HFFc6 (cell line): ENCODE measurements around the gene AFF2. TPM values are rescaled to one million over a fixed set of nuclear protein-coding genes. Genes with fewer than 3 reads are reported as not detected.

Experiments
- DNase-seq: peaks from one replicate; pipeline ENCODE4 v3.0.0-alpha.2; 2018
- H3K27ac Mint-ChIP-seq: 2 replicates; pipeline ENCODE4 v1.8.0; 2020; ENCODE audit warnings: mild to moderate bottlenecking, mixed read lengths
- H3K27me3 Mint-ChIP-seq: 2 replicates; pipeline ENCODE4 v1.8.0; 2021; ENCODE audit warnings: mild to moderate bottlenecking, moderate library complexity, mixed read lengths; ENCODE audit not compliant: insufficient read depth
- H3K36me3 Mint-ChIP-seq: 2 replicates; pipeline ENCODE4 v1.8.0; 2021; ENCODE audit warnings: low read depth, mixed read lengths
- H3K4me1 Mint-ChIP-seq: 2 replicates; pipeline ENCODE4 v1.8.0; 2020; ENCODE audit warnings: low read depth, mixed read lengths
- H3K4me3 Mint-ChIP-seq: 2 replicates; pipeline ENCODE4 v1.8.0; 2020; ENCODE audit warnings: mild to moderate bottlenecking, moderate library complexity, mixed read lengths
- H3K9me3 Mint-ChIP-seq: 2 replicates; pipeline ENCODE4 v1.8.0; 2020; ENCODE audit warnings: mild to moderate bottlenecking, mixed read lengths
- total RNA-seq, 6 experiments: library from RNA; stranded (reverse); fragmentation: NEBNext Ultra II Directional; extraction: Animal tissue kit (Norgen Biotek cat#: 25700); gene quantifications; 2 replicates in 1 of 6; 3 replicates in 5 of 6; pipeline ENCODE4 v1.2.3, GENCODE V29; 2021
- TF ChIP-seq, protein P1 (sequence below): fragments of 200-600 bp; sonication (generic); IDR thresholded peaks from 2 replicates; pipeline ENCODE4 v1.5.0; 2021; ENCODE audit warnings: antibody characterized with exemption, mild to moderate bottlenecking

Gene AFF2
- total RNA-seq, 6 experiments from 2014 or later: not detected

DNA sequence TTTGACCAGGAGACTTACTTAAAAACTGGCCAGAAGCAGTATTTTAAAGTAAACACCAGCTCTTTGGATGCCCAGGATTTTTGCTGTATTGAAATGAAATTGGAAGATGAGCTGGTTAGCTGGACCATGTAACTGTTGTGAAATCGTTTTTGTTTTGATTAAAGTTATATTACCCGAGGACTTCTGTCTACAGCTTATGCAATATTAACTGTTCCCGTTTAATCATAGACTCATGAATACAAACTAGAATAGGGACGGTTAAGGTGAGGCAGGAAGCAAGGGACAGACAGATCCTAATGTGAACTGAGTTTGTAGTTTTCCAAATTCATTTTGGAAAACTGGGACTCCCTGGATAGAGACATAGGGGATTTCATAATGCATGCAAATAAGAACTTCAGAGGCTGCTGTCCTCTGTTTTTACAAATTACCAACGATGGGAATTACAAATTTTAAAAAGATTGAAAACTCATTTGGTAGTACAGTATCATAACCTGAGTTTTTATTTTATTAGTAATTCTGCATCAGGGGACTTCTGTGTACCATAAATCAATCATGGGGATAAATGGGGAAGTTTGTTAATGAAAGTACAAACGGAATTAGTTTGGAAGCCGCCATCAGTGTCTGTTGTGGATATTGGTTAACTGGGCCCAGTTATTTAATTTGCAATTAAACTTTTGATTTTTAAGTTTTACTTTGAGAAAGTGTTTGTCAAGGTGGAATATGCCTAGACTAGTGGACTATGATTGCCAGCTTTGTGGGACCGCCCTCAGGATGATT, 304.4 kb downstream of the AFF2 start:
- Mint-ChIP-seq H3K36me3 (no peaks in the 10 kb centered on the region), H3K9me3 (peaks cover 15% of the 10 kb centered on the region; the same call in 1 of the 2 replicates), H3K4me1 (no peaks in the 10 kb centered on the region), H3K27ac (no peak overlapping the region), H3K4me3 (no peak overlapping the region), H3K27me3 (no peaks in the 10 kb centered on the region; the same call in 1 of the 2 replicates)
- no peak for DNase-seq
- TF ChIP-seq, protein P1, sequence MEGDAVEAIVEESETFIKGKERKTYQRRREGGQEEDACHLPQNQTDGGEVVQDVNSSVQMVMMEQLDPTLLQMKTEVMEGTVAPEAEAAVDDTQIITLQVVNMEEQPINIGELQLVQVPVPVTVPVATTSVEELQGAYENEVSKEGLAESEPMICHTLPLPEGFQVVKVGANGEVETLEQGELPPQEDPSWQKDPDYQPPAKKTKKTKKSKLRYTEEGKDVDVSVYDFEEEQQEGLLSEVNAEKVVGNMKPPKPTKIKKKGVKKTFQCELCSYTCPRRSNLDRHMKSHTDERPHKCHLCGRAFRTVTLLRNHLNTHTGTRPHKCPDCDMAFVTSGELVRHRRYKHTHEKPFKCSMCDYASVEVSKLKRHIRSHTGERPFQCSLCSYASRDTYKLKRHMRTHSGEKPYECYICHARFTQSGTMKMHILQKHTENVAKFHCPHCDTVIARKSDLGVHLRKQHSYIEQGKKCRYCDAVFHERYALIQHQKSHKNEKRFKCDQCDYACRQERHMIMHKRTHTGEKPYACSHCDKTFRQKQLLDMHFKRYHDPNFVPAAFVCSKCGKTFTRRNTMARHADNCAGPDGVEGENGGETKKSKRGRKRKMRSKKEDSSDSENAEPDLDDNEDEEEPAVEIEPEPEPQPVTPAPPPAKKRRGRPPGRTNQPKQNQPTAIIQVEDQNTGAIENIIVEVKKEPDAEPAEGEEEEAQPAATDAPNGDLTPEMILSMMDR: no peak

DNA sequence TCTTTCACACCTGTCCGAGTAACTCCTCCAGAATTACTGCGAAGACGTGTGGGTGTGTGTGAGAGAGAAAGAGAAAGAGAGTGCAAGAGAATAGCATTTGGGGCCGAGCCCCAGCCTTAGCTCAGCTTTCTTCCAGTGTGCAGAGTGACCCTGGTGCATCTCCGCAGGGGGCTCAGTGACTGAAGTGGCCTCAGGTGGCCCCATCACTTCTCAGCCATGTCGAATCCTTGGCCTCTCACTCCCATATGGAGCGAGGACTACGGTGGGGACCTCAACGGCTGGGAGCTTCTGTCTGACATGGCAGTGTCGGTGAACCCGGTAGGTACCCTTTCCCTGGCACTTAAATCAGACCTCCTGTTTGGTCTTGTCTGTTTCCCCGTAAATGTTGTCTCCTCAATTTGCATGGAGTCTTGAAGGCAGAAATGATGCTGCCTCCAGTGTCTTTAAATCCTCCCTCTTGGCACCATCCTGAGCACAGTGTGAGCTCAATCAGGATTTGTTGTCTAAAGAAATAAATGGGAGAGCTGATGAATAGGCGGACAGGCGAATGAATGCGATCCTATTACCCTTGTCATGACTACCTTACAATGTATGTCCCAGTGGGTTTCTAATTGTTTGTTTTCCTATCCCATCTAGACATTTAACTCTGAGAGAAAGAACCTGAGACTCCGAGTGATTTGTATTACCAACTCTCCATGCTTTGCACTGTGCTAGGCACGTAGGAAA, 305.9 kb downstream of the AFF2 start:
- H3K9me3 Mint-ChIP-seq: peaks cover 15% of the 10 kb centered on the region; the same call in 1 of the 2 replicates

DNA sequence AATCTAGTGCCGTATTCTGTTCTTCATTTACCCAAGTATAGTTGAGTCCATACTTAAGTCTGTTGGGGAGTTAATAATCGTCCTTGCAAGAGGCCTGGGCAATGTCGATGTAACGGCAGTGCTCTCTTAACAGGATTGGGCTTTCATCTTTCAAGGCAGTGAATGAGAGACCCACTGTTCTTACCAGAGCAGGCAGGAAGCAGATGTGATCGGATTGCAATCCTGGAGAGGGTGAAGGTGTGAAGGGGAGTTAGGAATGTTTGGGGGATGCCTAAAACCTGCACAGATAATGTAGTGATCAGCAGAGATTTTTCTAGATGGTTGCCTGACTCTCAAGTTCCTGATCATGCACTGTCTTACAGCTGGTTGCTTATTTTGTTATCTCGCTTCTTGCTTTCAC, 308.4 kb downstream of the AFF2 start:
- TF ChIP-seq, protein P1: no peak
- Mint-ChIP-seq H3K9me3 (peaks cover 16% of the 10 kb centered on the region), H3K27ac (no peak overlapping the region), H3K27me3 (no peaks in the 10 kb centered on the region), H3K4me1 (no peaks in the 10 kb centered on the region), H3K4me3 (no peak overlapping the region), H3K36me3 (no peaks in the 10 kb centered on the region)
- DNase-seq: no peak

More for the DNA sequence above, 305.9 kb downstream of the AFF2 start:
- Mint-ChIP-seq H3K27me3 (no peaks in the 10 kb centered on the region), H3K27ac (no peak overlapping the region), H3K4me3 (no peak overlapping the region), H3K4me1 (no peaks in the 10 kb centered on the region), H3K36me3 (no peaks in the 10 kb centered on the region)
- DNase-seq: no peak
- TF ChIP-seq, protein P1: no peak

DNA sequence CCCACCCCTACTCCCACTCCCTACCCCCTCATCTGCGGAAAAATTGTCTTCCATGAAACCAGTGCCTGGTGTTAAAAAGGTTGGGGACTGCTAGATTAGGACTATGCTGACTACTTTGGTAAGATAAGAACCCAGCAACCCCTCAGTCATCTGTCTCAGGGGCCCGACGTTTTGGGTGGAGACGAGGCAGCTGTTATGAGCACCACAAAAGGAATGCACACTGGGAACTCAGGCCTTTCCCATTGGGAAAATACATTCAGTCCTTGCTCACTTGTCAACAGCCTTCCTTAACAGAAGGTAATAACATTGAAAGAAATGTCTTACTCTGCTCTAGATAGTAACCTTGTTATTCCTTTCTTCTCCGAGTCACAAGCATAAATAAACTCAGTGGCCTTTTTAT, 310.8 kb downstream of the AFF2 start:
- DNase-seq: no peak
- Mint-ChIP-seq H3K9me3 (peaks cover 16% of the 10 kb centered on the region), H3K4me3 (no peak overlapping the region), H3K36me3 (no peaks in the 10 kb centered on the region), H3K27ac (no peak overlapping the region), H3K27me3 (no peaks in the 10 kb centered on the region), H3K4me1 (no peaks in the 10 kb centered on the region)
- TF ChIP-seq, protein P1: no peak

DNA sequence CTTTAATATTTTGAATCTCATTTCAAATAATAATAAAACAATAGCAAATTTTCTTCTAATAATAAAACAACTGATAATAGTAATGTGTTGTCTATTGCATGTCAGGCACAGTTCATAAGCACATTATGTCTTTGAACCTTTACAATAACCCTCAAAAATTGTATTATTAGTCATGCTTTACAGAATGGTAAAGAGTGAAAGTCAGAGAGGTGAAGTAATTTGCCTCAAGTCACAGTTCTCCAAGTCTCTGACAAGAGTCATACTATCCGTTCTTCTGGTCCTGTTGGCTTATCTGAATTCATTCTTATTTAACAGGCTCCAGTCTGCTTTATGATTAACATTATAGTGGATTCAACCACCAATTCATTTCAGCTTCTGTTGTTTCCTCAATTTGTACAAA, 313.0 kb downstream of the AFF2 start:
- H3K4me3 Mint-ChIP-seq: no peak overlapping the region
- TF ChIP-seq, protein P1: no peak
- H3K36me3 Mint-ChIP-seq: no peaks in the 10 kb centered on the region
- no peak for DNase-seq
- H3K4me1 Mint-ChIP-seq: no peaks in the 10 kb centered on the region
- no peak overlapping the region for H3K27ac Mint-ChIP-seq
- peaks cover 10% of the 10 kb centered on the region; the same call in 1 of the 2 replicates for H3K9me3 Mint-ChIP-seq
- no peaks in the 10 kb centered on the region for H3K27me3 Mint-ChIP-seq
